MCF 10A (cell line): ENCODE results near the gene MMP12. TPM values are rescaled to one million over a fixed set of nuclear protein-coding genes. Genes with fewer than 3 reads are reported as not detected.

Experiments
- BruUV-seq: library from RNA; stranded (reverse); fragments of 400-500 nt; replicated peaks from 2 replicates; lab custom pipeline; 2021; lab: Mats Ljungman, UMichigan
- CTCF ChIA-PET: fragments of 300-600 bp; sonication (Branson Sonifier 250); formaldehyde crosslinking; extraction: SDS; loops from one replicate; lab custom pipeline; 2021; ENCODE audit warnings: antibody characterized with exemption, inconsistent platforms; lab: Yijun Ruan, JAX
- POLR2A ChIA-PET: fragments of 300-600, 350-650 bp; sonication (Branson Sonifier 250); formaldehyde crosslinking; extraction: SDS; loops from one replicate; lab custom pipeline; 2020; ENCODE audit warnings: antibody characterized with exemption, inconsistent platforms; lab: Yijun Ruan, JAX
- DNase-seq: peaks from one replicate; pipeline ENCODE4 v3.0.0-alpha.2; 2018; ENCODE audit not compliant: unreplicated experiment
- H3K27ac Mint-ChIP-seq: one replicate; pipeline ENCODE4 v1.8.0; 2022; ENCODE audit warnings: mild to moderate bottlenecking, low read depth, mixed read lengths; ENCODE audit not compliant: unreplicated experiment
- H3K27me3 Mint-ChIP-seq: one replicate; pipeline ENCODE4 v1.8.0; 2022; ENCODE audit warnings: mixed read lengths; ENCODE audit not compliant: insufficient read depth, unreplicated experiment
- H3K36me3 Mint-ChIP-seq: one replicate; pipeline ENCODE4 v1.8.0; 2022; ENCODE audit warnings: mild to moderate bottlenecking, moderate library complexity, mixed read lengths; ENCODE audit not compliant: insufficient read depth, unreplicated experiment
- H3K4me1 Mint-ChIP-seq: one replicate; pipeline ENCODE4 v1.8.0; 2022; ENCODE audit warnings: mixed read lengths; ENCODE audit not compliant: insufficient read depth, unreplicated experiment
- H3K4me3 Mint-ChIP-seq: one replicate; pipeline ENCODE4 v1.8.0; 2022; ENCODE audit warnings: mild to moderate bottlenecking, moderate library complexity, mixed read lengths; ENCODE audit not compliant: unreplicated experiment
- H3K9me3 Mint-ChIP-seq: one replicate; pipeline ENCODE4 v1.8.0; 2022; ENCODE audit warnings: mixed read lengths; ENCODE audit not compliant: unreplicated experiment
- CTCF ChIP-seq: fragments of 200-600 bp; IDR thresholded peaks from one replicate; pipeline ENCODE4 v1.8.0; 2022; ENCODE audit warnings: antibody characterized with exemption, mild to moderate bottlenecking; ENCODE audit not compliant: unreplicated experiment
- intact Hi-C: fragments of 100-400 bp; cut with micrococcal nuclease; formaldehyde crosslinking; loops from 2 replicates; pipeline ENCODE4 v1.14.1; 2022
- total RNA-seq: library from RNA; stranded (reverse); gene quantifications from 2 replicates; pipeline ENCODE4 v1.2.3, GENCODE V29; 2022

Gene MMP12
- total RNA-seq, 1 experiment from 2014 or later = not detected

GRCh38 chr11:102831489-102832440 is 43.0 kb downstream of the MMP12 start:
- no peak for TF ChIP-seq CTCF
- BruUV-seq = no TSS peak
- Mint-ChIP-seq H3K4me1 (peaks cover 19% of the 10 kb centered on the region), H3K36me3 (peaks cover 6% of the 10 kb centered on the region), H3K27ac (no peak overlapping the region), H3K4me3 (no peak overlapping the region), H3K27me3 (no peaks in the 10 kb centered on the region), H3K9me3 (no peaks in the 10 kb centered on the region)
- ChIA-PET POLR2A (interaction anchor here (0.8 kb wide), 1 partner anchor 72 kb away, joined by 3 read pairs; no protein-coding TSS in a partner anchor), CTCF (interaction anchor here (0.6 kb wide), 2 partner anchors 13 to 21 kb away, joined by 3 read pairs; no protein-coding TSS in a partner anchor)
- intact Hi-C loops = no loop called here
- no peak for DNase-seq

GRCh38 chr11:102831128-102831488 is 43.7 kb downstream of the MMP12 start:
- Mint-ChIP-seq H3K27ac (no peak overlapping the region), H3K4me1 (peaks cover 13% of the 10 kb centered on the region), H3K27me3 (no peaks in the 10 kb centered on the region), H3K4me3 (no peak overlapping the region), H3K9me3 (no peaks in the 10 kb centered on the region), H3K36me3 (peaks cover 6% of the 10 kb centered on the region)
- TF ChIP-seq CTCF = no peak
- no peak for DNase-seq
- intact Hi-C loops = no loop called here
- POLR2A ChIA-PET = interaction anchor here (0.8 kb wide), 1 partner anchor 71 kb away, joined by 3 read pairs; no protein-coding TSS in a partner anchor
- CTCF ChIA-PET = interaction anchor here (0.6 kb wide), 2 partner anchors 12 to 21 kb away, joined by 3 read pairs; no protein-coding TSS in a partner anchor
- no TSS peak for BruUV-seq

GRCh38 chr11:102830001-102830727 is 44.6 kb downstream of the MMP12 start:
- no peak overlapping the region for H3K4me3 Mint-ChIP-seq
- POLR2A ChIA-PET = interaction anchor here (0.7 kb wide), 1 partner anchor 379 kb away, joined by 3 read pairs; no protein-coding TSS in a partner anchor

More at GRCh38 chr11:102830001-102830727, 44.6 kb downstream of the MMP12 start:
- intact Hi-C loops = no loop called here
- Mint-ChIP-seq H3K27ac (no peak overlapping the region), H3K27me3 (no peaks in the 10 kb centered on the region), H3K4me1 (peaks cover 6% of the 10 kb centered on the region), H3K9me3 (no peaks in the 10 kb centered on the region), H3K36me3 (peaks cover 6% of the 10 kb centered on the region)
- CTCF ChIA-PET = interaction anchor here (0.6 to 1.1 kb wide), 2 partner anchors 84 to 150 kb away, joined by 3 to 4 read pairs; no protein-coding TSS in a partner anchor
- no peak for TF ChIP-seq CTCF
- no peak for DNase-seq
- BruUV-seq = no TSS peak
